ENCODE measurements around the gene LRRC38.

DNA sequence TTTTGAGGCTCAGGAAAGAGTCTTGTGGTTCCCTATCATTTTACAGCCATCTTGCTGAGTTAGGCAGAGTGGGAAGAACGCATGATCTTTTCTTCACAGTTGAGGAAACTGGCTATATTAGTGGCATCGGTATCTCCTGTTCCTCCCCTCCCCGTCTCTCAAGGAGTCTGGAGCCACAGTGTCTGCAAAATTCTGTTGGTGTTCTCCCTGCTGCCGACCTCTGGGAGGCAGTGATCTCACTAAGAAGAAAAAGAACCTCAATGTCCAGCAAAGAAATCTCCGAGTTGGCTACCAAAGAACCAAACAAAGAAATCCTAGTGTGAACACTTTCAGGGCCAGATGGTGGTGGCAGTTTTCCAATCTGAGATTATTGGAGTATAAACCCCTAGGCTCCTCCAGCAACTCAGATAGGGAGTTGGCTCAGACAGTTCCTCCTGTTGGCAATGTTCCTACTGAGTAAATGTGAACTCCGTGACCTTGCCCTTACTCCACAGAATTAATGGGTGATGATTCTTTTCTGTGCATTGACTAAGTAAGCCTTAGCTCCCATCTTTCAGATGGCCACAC, 62.3 kb downstream of the LRRC38 start:
- no peak for TF ChIP-seq POLR2A (IDR thresholded peaks at IDR 0.05)
- TF ChIP-seq, protein P1, sequence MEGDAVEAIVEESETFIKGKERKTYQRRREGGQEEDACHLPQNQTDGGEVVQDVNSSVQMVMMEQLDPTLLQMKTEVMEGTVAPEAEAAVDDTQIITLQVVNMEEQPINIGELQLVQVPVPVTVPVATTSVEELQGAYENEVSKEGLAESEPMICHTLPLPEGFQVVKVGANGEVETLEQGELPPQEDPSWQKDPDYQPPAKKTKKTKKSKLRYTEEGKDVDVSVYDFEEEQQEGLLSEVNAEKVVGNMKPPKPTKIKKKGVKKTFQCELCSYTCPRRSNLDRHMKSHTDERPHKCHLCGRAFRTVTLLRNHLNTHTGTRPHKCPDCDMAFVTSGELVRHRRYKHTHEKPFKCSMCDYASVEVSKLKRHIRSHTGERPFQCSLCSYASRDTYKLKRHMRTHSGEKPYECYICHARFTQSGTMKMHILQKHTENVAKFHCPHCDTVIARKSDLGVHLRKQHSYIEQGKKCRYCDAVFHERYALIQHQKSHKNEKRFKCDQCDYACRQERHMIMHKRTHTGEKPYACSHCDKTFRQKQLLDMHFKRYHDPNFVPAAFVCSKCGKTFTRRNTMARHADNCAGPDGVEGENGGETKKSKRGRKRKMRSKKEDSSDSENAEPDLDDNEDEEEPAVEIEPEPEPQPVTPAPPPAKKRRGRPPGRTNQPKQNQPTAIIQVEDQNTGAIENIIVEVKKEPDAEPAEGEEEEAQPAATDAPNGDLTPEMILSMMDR (IDR thresholded peaks at IDR 0.05): no peak
- no peak for TF ChIP-seq EP300 (IDR thresholded peaks at IDR 0.05)
